NCI-H2107 (cell line): ENCODE results near the gene ERICH6.

Source experiments
- DNase-seq: peaks from one replicate; lab custom pipeline; 2025; lab: John Stamatoyannopoulos, UW

The ERICH6 gene

DNA sequence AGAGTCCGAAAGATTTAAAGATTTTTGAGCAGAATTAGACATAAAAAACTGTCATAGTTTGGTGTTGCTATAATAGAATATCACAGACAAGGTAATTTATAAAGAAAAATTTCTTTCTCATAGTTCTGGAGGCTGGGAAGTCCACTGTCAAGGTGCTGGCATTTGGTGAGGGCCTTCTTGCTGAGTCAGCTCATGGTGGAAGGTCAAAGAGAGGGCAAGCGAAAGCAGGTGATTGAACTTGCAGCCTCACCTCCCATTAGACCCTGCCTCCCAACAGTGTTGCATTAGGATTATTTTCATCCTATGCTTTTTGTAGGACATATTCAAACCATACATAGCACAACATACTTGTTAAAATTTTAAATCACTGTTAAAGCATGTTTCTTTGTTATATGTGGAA, 90.7 kb downstream of the ERICH6 start:
- DNase-seq, result no peak

DNA sequence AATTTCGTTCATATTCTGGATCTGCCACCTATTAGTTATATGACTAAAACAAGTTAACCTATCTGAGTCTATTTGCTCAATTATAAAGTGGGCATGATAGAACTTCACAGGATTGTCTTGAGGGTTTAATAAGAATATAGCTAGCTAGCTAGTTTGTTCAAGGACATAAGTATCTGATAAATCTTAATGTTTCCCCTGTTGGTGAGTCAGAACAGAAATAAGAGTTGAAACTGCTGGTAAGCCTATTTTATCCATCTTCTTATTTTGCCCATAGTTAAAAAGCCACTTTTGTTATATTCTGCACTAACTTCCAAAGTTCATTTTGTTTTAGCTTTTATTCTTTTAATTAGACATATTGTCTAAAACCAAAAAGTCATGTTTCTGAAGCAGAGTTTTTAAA, 91.2 kb downstream of the ERICH6 start:
- DNase-seq, result no peak

GRCh38 chr3:150611666-150612065, 92.1 kb downstream of the ERICH6 start:
- DNase-seq, result no peak

DNA sequence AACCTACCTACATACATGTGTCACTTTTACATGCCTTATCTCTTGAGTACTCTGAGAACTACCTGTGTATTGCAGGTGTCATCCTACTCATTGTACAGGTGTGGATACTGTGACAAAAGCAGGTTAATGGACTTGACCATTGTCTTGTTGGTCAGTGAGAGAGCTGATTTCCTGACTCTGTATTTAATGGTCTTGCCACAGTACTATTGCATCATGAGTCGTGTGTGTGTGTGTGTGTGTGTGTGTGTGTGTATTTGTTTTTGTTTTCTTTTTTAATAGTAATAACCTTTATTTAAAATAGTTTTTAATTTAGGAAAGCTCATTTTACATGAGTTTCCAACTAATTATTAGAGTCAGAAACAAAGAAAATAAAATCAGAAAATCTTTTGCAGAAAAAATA, 92.9 kb downstream of the ERICH6 start:
- DNase-seq, result no peak

- no peak for DNase-seq
Observed at GRCh38 chr3:150609988-150610387, 93.7 kb downstream of the ERICH6 start.
